Measurements from ENCODE around the gene TM9SF3.
"Not testable (repeated sequence)": the region's sequence is repeated elsewhere in the genome, so short reads cannot be mapped to it uniquely, and the experiment has no call there.

TM9SF3 gene

GRCh38 chr10:96574564-96574963 lies 12.2 kb downstream of the TM9SF3 start:
- not testable (repeated sequence) for H3K9me3 Mint-ChIP-seq; ATAC-seq (replicated peaks; ENCODE audit: extremely low read depth, poor library complexity, severe bottlenecking); H3K4me3 Mint-ChIP-seq; H3K27me3 Mint-ChIP-seq; DNase-seq (ENCODE audit: low spot score in 2 of 2)
- Mint-ChIP-seq H3K4me1 (peaks cover 73% of the 10 kb centered on the region), H3K36me3 (ENCODE audit: insufficient read depth) (peaks cover 20% of the 10 kb centered on the region), H3K27ac (ENCODE audit: low read depth) (peak overlapping the region; percentile 27)

GRCh38 chr10:96573036-96573435 lies 13.8 kb downstream of the TM9SF3 start:
- ATAC-seq (replicated peaks; ENCODE audit: extremely low read depth, poor library complexity, severe bottlenecking) (no peak), DNase-seq (ENCODE audit: low spot score in 2 of 2) (no peak)
- Mint-ChIP-seq H3K4me3 (no peak overlapping the region), H3K27ac (ENCODE audit: low read depth) (no peak overlapping the region), H3K36me3 (ENCODE audit: insufficient read depth) (peaks cover 18% of the 10 kb centered on the region), H3K27me3 (no peaks in the 10 kb centered on the region), H3K9me3 (no peaks in the 10 kb centered on the region), H3K4me1 (peaks cover 77% of the 10 kb centered on the region)

GRCh38 chr10:96570983-96571964 lies 15.5 kb downstream of the TM9SF3 start:
- ATAC-seq (replicated peaks; ENCODE audit: extremely low read depth, poor library complexity, severe bottlenecking): no peak
- Mint-ChIP-seq H3K4me1 (peaks cover 77% of the 10 kb centered on the region), H3K4me3 (peak overlapping the region; percentile 13), H3K27ac (ENCODE audit: low read depth) (no peak overlapping the region), H3K36me3 (ENCODE audit: insufficient read depth) (peaks cover 24% of the 10 kb centered on the region), H3K27me3 (no peaks in the 10 kb centered on the region), H3K9me3 (no peaks in the 10 kb centered on the region)
- no peak for DNase-seq (ENCODE audit: low spot score in 2 of 2)

- Mint-ChIP-seq H3K9me3 (no peaks in the 10 kb centered on the region), H3K4me1 (peaks cover 82% of the 10 kb centered on the region), H3K27me3 (no peaks in the 10 kb centered on the region), H3K27ac (ENCODE audit: low read depth) (no peak overlapping the region), H3K36me3 (ENCODE audit: insufficient read depth) (peaks cover 24% of the 10 kb centered on the region), H3K4me3 (peak overlapping the region; percentile 13)
- DNase-seq (ENCODE audit: low spot score in 2 of 2) (no peak), ATAC-seq (replicated peaks; ENCODE audit: extremely low read depth, poor library complexity, severe bottlenecking) (no peak)
Measured at GRCh38 chr10:96570511-96570910, 16.3 kb downstream of the TM9SF3 start.

- peak overlapping the region; percentile 74 for H3K27ac Mint-ChIP-seq (ENCODE audit: low read depth)
- no peak overlapping the region for H3K4me3 Mint-ChIP-seq
- H3K36me3 Mint-ChIP-seq (ENCODE audit: insufficient read depth): peaks cover 24% of the 10 kb centered on the region
- peaks cover 67% of the 10 kb centered on the region for H3K4me1 Mint-ChIP-seq
- H3K27me3 Mint-ChIP-seq: no peaks in the 10 kb centered on the region
- no peak for DNase-seq (ENCODE audit: low spot score in 2 of 2)
- no peaks in the 10 kb centered on the region for H3K9me3 Mint-ChIP-seq
- ATAC-seq (replicated peaks; ENCODE audit: extremely low read depth, poor library complexity, severe bottlenecking): no peak
Measured at GRCh38 chr10:96568402-96568801, 18.4 kb downstream of the TM9SF3 start.

GRCh38 chr10:96565774-96566173 lies 21.0 kb downstream of the TM9SF3 start:
- no peak for ATAC-seq (replicated peaks; ENCODE audit: extremely low read depth, poor library complexity, severe bottlenecking)
- H3K27me3 Mint-ChIP-seq: no peaks in the 10 kb centered on the region
- H3K36me3 Mint-ChIP-seq (ENCODE audit: insufficient read depth): peaks cover 27% of the 10 kb centered on the region
- no peak for DNase-seq (ENCODE audit: low spot score in 2 of 2)
- H3K9me3 Mint-ChIP-seq: no peaks in the 10 kb centered on the region
- peaks cover 60% of the 10 kb centered on the region for H3K4me1 Mint-ChIP-seq
- no peak overlapping the region for H3K4me3 Mint-ChIP-seq
- H3K27ac Mint-ChIP-seq (ENCODE audit: low read depth): no peak overlapping the region

GRCh38 chr10:96560966-96561887 lies 25.6 kb downstream of the TM9SF3 start:
- Mint-ChIP-seq H3K36me3 (ENCODE audit: insufficient read depth) (peaks cover 33% of the 10 kb centered on the region), H3K9me3 (no peaks in the 10 kb centered on the region), H3K27me3 (no peaks in the 10 kb centered on the region), H3K4me3 (no peak overlapping the region), H3K4me1 (peaks cover 18% of the 10 kb centered on the region), H3K27ac (ENCODE audit: low read depth) (peak overlapping the region; percentile 11)
- DNase-seq (ENCODE audit: low spot score in 2 of 2): no peak
- no peak for ATAC-seq (replicated peaks; ENCODE audit: extremely low read depth, poor library complexity, severe bottlenecking)

GRCh38 chr10:96560489-96560888 lies 26.3 kb downstream of the TM9SF3 start:
- H3K9me3 Mint-ChIP-seq: no peaks in the 10 kb centered on the region
- H3K4me3 Mint-ChIP-seq: no peak overlapping the region
- ATAC-seq (replicated peaks; ENCODE audit: extremely low read depth, poor library complexity, severe bottlenecking) (no peak), DNase-seq (ENCODE audit: low spot score in 2 of 2) (no peak)
- no peak overlapping the region for H3K27ac Mint-ChIP-seq (ENCODE audit: low read depth)
- H3K36me3 Mint-ChIP-seq (ENCODE audit: insufficient read depth): peaks cover 32% of the 10 kb centered on the region
- no peaks in the 10 kb centered on the region for H3K27me3 Mint-ChIP-seq
- peaks cover 12% of the 10 kb centered on the region for H3K4me1 Mint-ChIP-seq

GRCh38 chr10:96556003-96556402 lies 30.8 kb downstream of the TM9SF3 start:
- Mint-ChIP-seq H3K27me3 (no peaks in the 10 kb centered on the region), H3K9me3 (no peaks in the 10 kb centered on the region), H3K36me3 (ENCODE audit: insufficient read depth) (peaks cover 27% of the 10 kb centered on the region), H3K4me3 (no peak overlapping the region), H3K4me1 (no peaks in the 10 kb centered on the region), H3K27ac (ENCODE audit: low read depth) (no peak overlapping the region)
- DNase-seq (ENCODE audit: low spot score in 2 of 2): no peak
- ATAC-seq (replicated peaks; ENCODE audit: extremely low read depth, poor library complexity, severe bottlenecking): peak; percentile 28

- DNase-seq (ENCODE audit: low spot score in 2 of 2): no peak
- Mint-ChIP-seq H3K4me1 (no peaks in the 10 kb centered on the region), H3K4me3 (no peak overlapping the region), H3K9me3 (no peaks in the 10 kb centered on the region), H3K27ac (ENCODE audit: low read depth) (no peak overlapping the region), H3K27me3 (no peaks in the 10 kb centered on the region), H3K36me3 (ENCODE audit: insufficient read depth) (peaks cover 26% of the 10 kb centered on the region)
- ATAC-seq (replicated peaks; ENCODE audit: extremely low read depth, poor library complexity, severe bottlenecking): no peak
Measured at GRCh38 chr10:96555330-96555729, 31.5 kb downstream of the TM9SF3 start.

GRCh38 chr10:96548589-96548988 lies 38.2 kb downstream of the TM9SF3 start:
- Mint-ChIP-seq H3K4me3 (no peak overlapping the region), H3K27me3 (no peaks in the 10 kb centered on the region), H3K36me3 (ENCODE audit: insufficient read depth) (peaks cover 61% of the 10 kb centered on the region), H3K9me3 (no peaks in the 10 kb centered on the region), H3K27ac (ENCODE audit: low read depth) (no peak overlapping the region), H3K4me1 (peaks cover 9% of the 10 kb centered on the region)
- DNase-seq (ENCODE audit: low spot score in 2 of 2) (no peak), ATAC-seq (replicated peaks; ENCODE audit: extremely low read depth, poor library complexity, severe bottlenecking) (no peak)

- H3K9me3 Mint-ChIP-seq; H3K4me3 Mint-ChIP-seq; H3K27ac Mint-ChIP-seq (ENCODE audit: low read depth); DNase-seq (ENCODE audit: low spot score in 2 of 2); H3K27me3 Mint-ChIP-seq; ATAC-seq (replicated peaks; ENCODE audit: extremely low read depth, poor library complexity, severe bottlenecking): not testable (repeated sequence)
- Mint-ChIP-seq H3K36me3 (ENCODE audit: insufficient read depth) (peaks cover 68% of the 10 kb centered on the region), H3K4me1 (peaks cover 16% of the 10 kb centered on the region)
Measured at GRCh38 chr10:96545558-96545957, 41.3 kb downstream of the TM9SF3 start.

Data from central memory CD8-positive, alpha-beta T cell (primary cell).